Measurements from ENCODE around the gene MYF6.

MYF6 gene

DNA sequence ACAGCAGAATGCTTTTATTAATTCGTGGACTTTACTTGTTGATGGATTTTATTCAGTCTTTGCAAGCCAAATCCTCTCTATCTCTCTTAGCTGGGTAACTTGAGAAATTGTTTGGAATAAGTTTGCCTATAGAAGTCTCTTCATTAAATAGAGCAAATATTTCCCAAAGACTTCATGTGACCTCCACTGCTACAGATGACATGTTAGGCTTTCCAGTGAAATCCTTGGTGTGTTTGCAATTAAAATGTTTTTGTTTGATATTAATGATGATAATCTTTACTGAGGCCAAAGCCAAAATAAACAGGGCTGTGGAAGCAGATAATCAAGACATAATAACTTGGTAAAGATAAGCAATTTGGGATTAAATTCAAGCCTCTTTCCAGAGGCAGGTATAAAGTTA lies 4.4 kb downstream of the MYF6 start:
- Histone ChIP-seq H3K79me2 (ENCODE audit: insufficient read depth, low read length) (no peaks in the 10 kb centered on the region), H3K36me3 (ENCODE audit: insufficient read depth, low read length) (no peaks in the 10 kb centered on the region), H3K27me3 (ENCODE audit: insufficient read depth, low read length, poor library complexity) (no peaks in the 10 kb centered on the region), H3K9ac (ENCODE audit: low read depth, low read length) (no peak overlapping the region), H3K4me3 (ENCODE audit: low read depth in 1 of 2, low read length in 2 of 2) (no peak overlapping the region), H3K27ac (ENCODE audit: low read length) (no peak overlapping the region), H3K9me3 (ENCODE audit: insufficient read depth, low read length, severe bottlenecking) (no peaks in the 10 kb centered on the region), H4K20me1 (ENCODE audit: insufficient read depth, low read length) (no peaks in the 10 kb centered on the region), H3K4me1 (ENCODE audit: insufficient read depth, low read length) (no peaks in the 10 kb centered on the region), H2AFZ (ENCODE audit: low read depth, low read length) (no peak overlapping the region), H3K4me2 (ENCODE audit: insufficient read depth, low read length) (no peak overlapping the region)
- no peak for TF ChIP-seq EZH2 (IDR thresholded peaks at IDR 0.05; ENCODE audit: borderline replicate concordance, low read depth, low read length, severe bottlenecking)
- TF ChIP-seq, protein P1, sequence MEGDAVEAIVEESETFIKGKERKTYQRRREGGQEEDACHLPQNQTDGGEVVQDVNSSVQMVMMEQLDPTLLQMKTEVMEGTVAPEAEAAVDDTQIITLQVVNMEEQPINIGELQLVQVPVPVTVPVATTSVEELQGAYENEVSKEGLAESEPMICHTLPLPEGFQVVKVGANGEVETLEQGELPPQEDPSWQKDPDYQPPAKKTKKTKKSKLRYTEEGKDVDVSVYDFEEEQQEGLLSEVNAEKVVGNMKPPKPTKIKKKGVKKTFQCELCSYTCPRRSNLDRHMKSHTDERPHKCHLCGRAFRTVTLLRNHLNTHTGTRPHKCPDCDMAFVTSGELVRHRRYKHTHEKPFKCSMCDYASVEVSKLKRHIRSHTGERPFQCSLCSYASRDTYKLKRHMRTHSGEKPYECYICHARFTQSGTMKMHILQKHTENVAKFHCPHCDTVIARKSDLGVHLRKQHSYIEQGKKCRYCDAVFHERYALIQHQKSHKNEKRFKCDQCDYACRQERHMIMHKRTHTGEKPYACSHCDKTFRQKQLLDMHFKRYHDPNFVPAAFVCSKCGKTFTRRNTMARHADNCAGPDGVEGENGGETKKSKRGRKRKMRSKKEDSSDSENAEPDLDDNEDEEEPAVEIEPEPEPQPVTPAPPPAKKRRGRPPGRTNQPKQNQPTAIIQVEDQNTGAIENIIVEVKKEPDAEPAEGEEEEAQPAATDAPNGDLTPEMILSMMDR (IDR thresholded peaks at IDR 0.05; ENCODE audit: borderline replicate concordance, extremely low read depth, low read length, poor library complexity, severe bottlenecking) = no peak
- DNase-seq (no peak), ATAC-seq (ENCODE audit: insufficient read depth, low read depth) (no peak)

DNA sequence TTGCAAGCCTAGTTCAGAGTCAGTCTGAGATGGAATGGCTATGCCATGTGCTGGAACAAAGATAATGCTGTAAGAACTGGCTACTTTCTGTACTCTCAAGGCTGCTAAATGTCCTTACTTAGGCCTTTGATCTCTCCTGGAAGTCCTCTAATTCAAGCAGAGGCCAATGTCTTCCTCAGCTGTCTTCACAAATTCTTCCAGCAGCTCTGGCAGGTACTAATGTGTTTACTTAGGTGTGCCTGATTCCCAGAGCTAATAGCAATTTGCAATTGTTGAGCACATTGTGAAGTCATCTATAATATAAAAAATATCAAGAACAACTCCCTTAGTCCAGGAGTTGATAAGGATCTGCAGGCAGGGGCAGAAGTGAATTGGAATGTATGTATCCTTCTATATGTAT lies 5.4 kb downstream of the MYF6 start:
- H3K27ac ChIP-seq (ENCODE audit: low read length) = no peak overlapping the region
- H3K36me3 ChIP-seq (ENCODE audit: insufficient read depth, low read length) = no peaks in the 10 kb centered on the region
- no peaks in the 10 kb centered on the region for H3K27me3 ChIP-seq (ENCODE audit: insufficient read depth, low read length, poor library complexity)
- H3K4me2 ChIP-seq (ENCODE audit: insufficient read depth, low read length) = no peak overlapping the region
- H3K9me3 ChIP-seq (ENCODE audit: insufficient read depth, low read length, severe bottlenecking) = no peaks in the 10 kb centered on the region
- DNase-seq (no peak), ATAC-seq (ENCODE audit: insufficient read depth, low read depth) (no peak)
- no peak overlapping the region for H3K9ac ChIP-seq (ENCODE audit: low read depth, low read length)
- H4K20me1 ChIP-seq (ENCODE audit: insufficient read depth, low read length) = no peaks in the 10 kb centered on the region
- TF ChIP-seq, protein P1 (IDR thresholded peaks at IDR 0.05; ENCODE audit: borderline replicate concordance, extremely low read depth, low read length, poor library complexity, severe bottlenecking) = no peak
- no peak for TF ChIP-seq EZH2 (IDR thresholded peaks at IDR 0.05; ENCODE audit: borderline replicate concordance, low read depth, low read length, severe bottlenecking)
- H3K4me3 ChIP-seq (ENCODE audit: low read depth in 1 of 2, low read length in 2 of 2) = no peak overlapping the region
- no peaks in the 10 kb centered on the region for H3K79me2 ChIP-seq (ENCODE audit: insufficient read depth, low read length)
- no peaks in the 10 kb centered on the region for H3K4me1 ChIP-seq (ENCODE audit: insufficient read depth, low read length)
- H2AFZ ChIP-seq (ENCODE audit: low read depth, low read length) = no peak overlapping the region

DNA sequence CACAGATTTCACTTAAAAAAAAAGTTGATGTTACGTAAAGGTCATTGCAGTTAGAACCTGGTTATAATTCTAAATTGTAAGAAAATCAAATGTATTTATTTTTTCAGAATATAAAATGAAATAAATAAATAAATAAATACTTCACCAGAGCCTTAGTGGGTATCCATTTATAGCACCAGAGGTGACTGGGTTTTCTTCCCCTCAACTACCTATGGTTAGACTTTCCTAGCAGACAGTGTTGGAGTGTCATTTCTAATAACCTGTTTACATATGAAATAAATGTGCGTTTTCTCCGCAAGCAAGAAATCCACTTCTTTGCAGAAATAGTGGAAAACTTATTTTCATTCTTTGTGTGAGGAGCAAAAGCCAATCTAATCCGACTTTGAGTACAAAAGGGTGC lies 6.0 kb downstream of the MYF6 start:
- Histone ChIP-seq H4K20me1 (ENCODE audit: insufficient read depth, low read length) (no peaks in the 10 kb centered on the region), H3K27ac (ENCODE audit: low read length) (no peak overlapping the region), H3K79me2 (ENCODE audit: insufficient read depth, low read length) (no peaks in the 10 kb centered on the region), H3K9ac (ENCODE audit: low read depth, low read length) (no peak overlapping the region), H2AFZ (ENCODE audit: low read depth, low read length) (no peak overlapping the region), H3K4me1 (ENCODE audit: insufficient read depth, low read length) (no peaks in the 10 kb centered on the region), H3K4me3 (ENCODE audit: low read depth in 1 of 2, low read length in 2 of 2) (no peak overlapping the region), H3K4me2 (ENCODE audit: insufficient read depth, low read length) (no peak overlapping the region), H3K9me3 (ENCODE audit: insufficient read depth, low read length, severe bottlenecking) (no peaks in the 10 kb centered on the region), H3K36me3 (ENCODE audit: insufficient read depth, low read length) (no peaks in the 10 kb centered on the region), H3K27me3 (ENCODE audit: insufficient read depth, low read length, poor library complexity) (no peaks in the 10 kb centered on the region)
- TF ChIP-seq, protein P1 (IDR thresholded peaks at IDR 0.05; ENCODE audit: borderline replicate concordance, extremely low read depth, low read length, poor library complexity, severe bottlenecking) = no peak
- DNase-seq (no peak), ATAC-seq (ENCODE audit: insufficient read depth, low read depth) (no peak)

DNA sequence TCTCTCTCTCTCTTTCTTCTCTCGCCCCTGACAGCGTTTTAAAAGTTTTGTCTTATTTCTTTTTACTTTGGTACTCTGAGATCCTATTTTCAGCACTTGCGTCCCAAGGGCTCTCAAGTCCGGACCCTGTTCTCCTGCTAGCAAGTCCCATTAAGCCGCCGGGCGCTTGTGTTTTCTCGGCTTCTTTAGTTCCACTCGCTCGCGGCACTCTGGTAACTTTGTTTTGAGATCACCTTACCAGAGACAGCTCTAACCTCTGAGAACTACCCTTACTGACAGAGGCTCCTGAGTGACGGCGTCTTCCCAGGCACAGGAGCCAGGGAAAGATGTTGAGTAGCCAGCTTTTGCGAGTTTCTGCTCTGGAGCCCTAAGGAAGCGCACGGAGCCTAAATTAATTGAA lies 6.6 kb downstream of the MYF6 start:
- H3K9ac ChIP-seq (ENCODE audit: low read depth, low read length) = no peak overlapping the region
- no peak overlapping the region for H3K4me2 ChIP-seq (ENCODE audit: insufficient read depth, low read length)
- H2AFZ ChIP-seq (ENCODE audit: low read depth, low read length) = no peak overlapping the region
- no peaks in the 10 kb centered on the region for H3K79me2 ChIP-seq (ENCODE audit: insufficient read depth, low read length)
- DNase-seq (no peak), ATAC-seq (ENCODE audit: insufficient read depth, low read depth) (no peak)
- H4K20me1 ChIP-seq (ENCODE audit: insufficient read depth, low read length) = no peaks in the 10 kb centered on the region
- no peak overlapping the region for H3K27ac ChIP-seq (ENCODE audit: low read length)
- H3K36me3 ChIP-seq (ENCODE audit: insufficient read depth, low read length) = no peaks in the 10 kb centered on the region
- H3K4me1 ChIP-seq (ENCODE audit: insufficient read depth, low read length) = no peaks in the 10 kb centered on the region
- no peak overlapping the region for H3K4me3 ChIP-seq (ENCODE audit: low read depth in 1 of 2, low read length in 2 of 2)
- TF ChIP-seq EZH2 (IDR thresholded peaks at IDR 0.05; ENCODE audit: borderline replicate concordance, low read depth, low read length, severe bottlenecking) = no peak
- TF ChIP-seq, protein P1 (IDR thresholded peaks at IDR 0.05; ENCODE audit: borderline replicate concordance, extremely low read depth, low read length, poor library complexity, severe bottlenecking) = no peak
- no peaks in the 10 kb centered on the region for H3K27me3 ChIP-seq (ENCODE audit: insufficient read depth, low read length, poor library complexity)
- H3K9me3 ChIP-seq (ENCODE audit: insufficient read depth, low read length, severe bottlenecking) = no peaks in the 10 kb centered on the region
